Trophoblast cell (in vitro differentiated cells and primary cell): Measurements from ENCODE around the gene GLI2.

Experiments
- DNase-seq, 2 donors: peaks; one replicate each; pipeline ENCODE4 v3.0.0-alpha.2; 2016
- H2AFZ ChIP-seq: 2 replicates; pipeline ENCODE4 v1.6.1; 2013; ENCODE audit warnings: low read length, moderate library complexity, mild to moderate bottlenecking; ENCODE audit not compliant: insufficient read depth, poor library complexity
- H2AK5ac ChIP-seq: 2 replicates; pipeline ENCODE4 v1.6.1; 2013; ENCODE audit warnings: mild to moderate bottlenecking, low read length
- H2BK120ac ChIP-seq: 2 replicates; pipeline ENCODE4 v1.6.1; 2013; ENCODE audit warnings: low read length, mild to moderate bottlenecking, moderate library complexity; ENCODE audit not compliant: insufficient read depth, poor library complexity
- H2BK12ac ChIP-seq: 2 replicates; pipeline ENCODE4 v1.6.1; 2013; ENCODE audit warnings: mild to moderate bottlenecking, low read length, moderate library complexity
- H2BK5ac ChIP-seq: 2 replicates; pipeline ENCODE4 v1.6.1; 2013; ENCODE audit warnings: low read length, low read depth, moderate library complexity, mild to moderate bottlenecking; ENCODE audit not compliant: poor library complexity
- H3K14ac ChIP-seq: 2 replicates; pipeline ENCODE4 v1.6.1; 2013; ENCODE audit warnings: mild to moderate bottlenecking, low read length
- H3K18ac ChIP-seq: 2 replicates; pipeline ENCODE4 v1.6.1; 2013; ENCODE audit warnings: mild to moderate bottlenecking, low read length
- H3K23ac ChIP-seq: 2 replicates; pipeline ENCODE4 v1.6.1; 2013; ENCODE audit warnings: low read length
- H3K27ac ChIP-seq: 2 replicates; pipeline ENCODE4 v1.5.1; 2013; ENCODE audit warnings: low read depth, mild to moderate bottlenecking, inconsistent platforms, low read length, moderate library complexity
- H3K27me3 ChIP-seq: 2 replicates; pipeline ENCODE4 v1.6.1; 2013; ENCODE audit warnings: inconsistent platforms, mild to moderate bottlenecking, low read length, moderate library complexity; ENCODE audit not compliant: insufficient read depth
- H3K36me3 ChIP-seq, 2 experiments: 1 replicate in 1 of 2; 2 replicates in 1 of 2; pipeline ENCODE4 v1.6.1; 2013; ENCODE audit warnings: low read length in 2 of 2, mild to moderate bottlenecking in 2 of 2, moderate library complexity in 1 of 2; ENCODE audit not compliant: insufficient read depth in 2 of 2, control insufficient read depth in 1 of 2
- H3K4ac ChIP-seq: 2 replicates; pipeline ENCODE4 v1.6.1; 2013; ENCODE audit warnings: low read depth, mild to moderate bottlenecking, low read length, moderate library complexity
- H3K4me1 ChIP-seq, 2 experiments: 1 replicate in 1 of 2; 2 replicates in 1 of 2; pipeline ENCODE4 v1.6.1; 2013; ENCODE audit warnings: low read length in 2 of 2, mild to moderate bottlenecking in 2 of 2, moderate library complexity in 1 of 2; ENCODE audit not compliant: insufficient read depth in 2 of 2, control insufficient read depth in 1 of 2
- H3K4me2 ChIP-seq: 2 replicates; pipeline ENCODE4 v1.6.1; 2013; ENCODE audit warnings: inconsistent platforms, mild to moderate bottlenecking, low read length, moderate library complexity
- H3K4me3 ChIP-seq: 2 replicates; pipeline ENCODE4 v1.5.1; 2013; ENCODE audit warnings: mild to moderate bottlenecking, low read depth, low read length, inconsistent platforms
- H3K79me1 ChIP-seq: one replicate; pipeline ENCODE4 v1.6.1; 2013; ENCODE audit warnings: low read length
- H3K79me2 ChIP-seq: 2 replicates; pipeline ENCODE4 v1.6.1; 2013; ENCODE audit warnings: low read length, mild to moderate bottlenecking; ENCODE audit not compliant: control insufficient read depth, insufficient read depth, poor library complexity
- H3K9ac ChIP-seq: 2 replicates; pipeline ENCODE4 v1.6.1; 2013; ENCODE audit warnings: mild to moderate bottlenecking, low read length
- H3K9me3 ChIP-seq: 2 replicates; pipeline ENCODE4 v1.6.1; 2013; ENCODE audit warnings: low read depth, mild to moderate bottlenecking, control low read depth, inconsistent platforms, low read length; ENCODE audit not compliant: insufficient read depth
- H4K12ac ChIP-seq: 2 replicates; pipeline ENCODE4 v1.6.1; 2013; ENCODE audit warnings: low read depth, mild to moderate bottlenecking, low read length, moderate library complexity
- H4K8ac ChIP-seq: 2 replicates; pipeline ENCODE4 v1.6.1; 2013; ENCODE audit warnings: low read depth, mild to moderate bottlenecking, low read length, moderate library complexity
- H4K91ac ChIP-seq: one replicate; pipeline ENCODE4 v1.6.1; 2013; ENCODE audit warnings: low read depth, mild to moderate bottlenecking, low read length, moderate library complexity
- WGBS: extraction: QIAGEN DNeasy Blood & Tissue Kit; methylation state at CpG from one replicate; pipeline ENCODE4 v1.1.7; 2013; ENCODE audit warnings: missing lambda C conversion rate; ENCODE audit not compliant: insufficient read length, insufficient coverage; ENCODE audit errors: extremely low coverage; 5-methylcytosine and 5-hydroxymethylcytosine counted together

GLI2 gene

GRCh38 chr2:120726245-120726644, 9.4 kb upstream of the GLI2 start:
- H3K27me3 ChIP-seq = no peaks in the 10 kb centered on the region
- no peak for DNase-seq
- no peak overlapping the region for H2BK5ac ChIP-seq

GRCh38 chr2:120729406-120730399, 6.0 kb upstream of the GLI2 start:
- Histone ChIP-seq H3K9ac (no peak overlapping the region), H3K23ac (no peak overlapping the region), H3K4me3 (no peak overlapping the region), H4K8ac (no peak overlapping the region), H2AK5ac (no peak overlapping the region), H2BK12ac (no peak overlapping the region), H2AFZ (no peak overlapping the region), H3K27me3 (no peaks in the 10 kb centered on the region), H3K79me2 (no peaks in the 10 kb centered on the region), H3K9me3 (no peaks in the 10 kb centered on the region), H2BK5ac (no peak overlapping the region), H3K27ac (no peak overlapping the region), H3K4me2 (no peak overlapping the region), H3K14ac (no peak overlapping the region), H4K91ac (no peak overlapping the region), H2BK120ac (no peak overlapping the region), H3K79me1 (no peaks in the 10 kb centered on the region), H3K4ac (no peak overlapping the region), H3K4me1 (no peaks in the 10 kb centered on the region), H3K18ac (no peak overlapping the region), H4K12ac (no peak overlapping the region), H3K36me3 (no peaks in the 10 kb centered on the region)
- DNase-seq = no peak
- no CpG with 5 or more reads among the region's 8 CpGs for WGBS

More at GRCh38 chr2:120726245-120726644, 9.4 kb upstream of the GLI2 start:
- no peak overlapping the region for H3K4ac ChIP-seq
- H3K4me2 ChIP-seq = no peak overlapping the region
- no peaks in the 10 kb centered on the region for H3K79me2 ChIP-seq
- no peak overlapping the region for H4K12ac ChIP-seq
- no peak overlapping the region for H3K9ac ChIP-seq
- H3K4me3 ChIP-seq = no peak overlapping the region
- H4K8ac ChIP-seq = no peak overlapping the region
- H3K36me3 ChIP-seq = no peaks in the 10 kb centered on the region
- H3K18ac ChIP-seq = no peak overlapping the region
- no peak overlapping the region for H2AFZ ChIP-seq
- no peak overlapping the region for H3K23ac ChIP-seq
- no peak overlapping the region for H3K27ac ChIP-seq
- no peaks in the 10 kb centered on the region for H3K79me1 ChIP-seq
- no peak overlapping the region for H2BK12ac ChIP-seq
- no peak overlapping the region for H4K91ac ChIP-seq
- no peak overlapping the region for H2AK5ac ChIP-seq
- no peak overlapping the region for H3K14ac ChIP-seq
- peaks cover 2 to 3% of the 10 kb centered on the region in 2 experiments for H3K4me1 ChIP-seq
- no peak overlapping the region for H2BK120ac ChIP-seq
- H3K9me3 ChIP-seq = no peaks in the 10 kb centered on the region

DNA sequence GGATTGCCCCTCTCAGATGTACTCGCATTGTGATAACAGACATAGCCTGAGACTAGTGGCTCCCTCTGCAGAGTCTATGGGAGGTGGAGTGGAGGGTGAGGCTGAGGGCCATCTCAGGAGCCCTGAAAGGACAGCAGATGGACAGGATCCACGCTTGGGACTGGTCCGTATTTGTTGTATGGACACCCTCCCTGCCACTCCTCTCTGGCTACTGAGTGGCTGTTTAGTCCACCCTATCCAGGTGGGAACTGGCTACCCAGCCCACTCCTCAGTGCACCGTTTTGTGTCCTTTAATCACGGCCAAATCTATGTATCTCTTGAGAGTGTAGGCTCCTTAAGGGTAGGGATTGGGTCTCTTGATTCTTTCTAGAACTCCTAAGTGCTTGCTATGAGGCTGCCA, 4.5 kb upstream of the GLI2 start:
- no peak for DNase-seq
- Histone ChIP-seq H2BK5ac (no peak overlapping the region), H3K27ac (no peak overlapping the region), H3K9me3 (no peaks in the 10 kb centered on the region), H2BK12ac (no peak overlapping the region), H3K4me1 (peaks cover under 1 to 5% of the 10 kb centered on the region in 2 experiments), H3K79me2 (no peaks in the 10 kb centered on the region), H3K4ac (no peak overlapping the region), H3K79me1 (no peaks in the 10 kb centered on the region), H4K91ac (no peak overlapping the region), H3K18ac (no peak overlapping the region), H3K4me2 (no peak overlapping the region), H2AFZ (no peak overlapping the region), H4K12ac (no peak overlapping the region), H3K36me3 (no peaks in the 10 kb centered on the region), H2BK120ac (no peak overlapping the region), H4K8ac (no peak overlapping the region), H3K9ac (no peak overlapping the region), H3K23ac (no peak overlapping the region), H3K14ac (no peak overlapping the region), H3K4me3 (no peak overlapping the region), H3K27me3 (peaks cover 6% of the 10 kb centered on the region), H2AK5ac (no peak overlapping the region)
- no CpG with 5 or more reads among the region's 5 CpGs for WGBS

GRCh38 chr2:120732506-120733237, 3.0 kb upstream of the GLI2 start:
- Histone ChIP-seq H3K4me2 (no peak overlapping the region), H3K36me3 (no peaks in the 10 kb centered on the region), H3K27me3 (peaks cover 19% of the 10 kb centered on the region), H3K4me1 (peaks cover 8 to 14% of the 10 kb centered on the region in 2 experiments), H4K91ac (no peak overlapping the region), H3K79me1 (peaks cover 7% of the 10 kb centered on the region), H3K9ac (no peak overlapping the region), H2BK12ac (no peak overlapping the region), H3K18ac (no peak overlapping the region), H4K12ac (no peak overlapping the region), H4K8ac (no peak overlapping the region), H3K4ac (no peak overlapping the region), H3K79me2 (peaks cover 3% of the 10 kb centered on the region), H2AFZ (no peak overlapping the region), H2BK5ac (no peak overlapping the region), H2BK120ac (no peak overlapping the region), H3K23ac (no peak overlapping the region), H3K4me3 (no peak overlapping the region), H2AK5ac (no peak overlapping the region), H3K9me3 (no peaks in the 10 kb centered on the region), H3K14ac (no peak overlapping the region), H3K27ac (no peak overlapping the region)
- DNase-seq = no peak
- no CpG with 5 or more reads among the region's 14 CpGs for WGBS
